HG03139 (cell line): ENCODE measurements around the gene GLRX.
A peak's percentile ranks its signal among the peaks of the same experiment; 100 is the strongest.

Experiments used
- ATAC-seq: cut with Tn5 transposase; IDR thresholded peaks from one replicate; pipeline ENCODE4 v1.9.1; 2021; ENCODE audit not compliant: unreplicated experiment

The GLRX gene

DNA sequence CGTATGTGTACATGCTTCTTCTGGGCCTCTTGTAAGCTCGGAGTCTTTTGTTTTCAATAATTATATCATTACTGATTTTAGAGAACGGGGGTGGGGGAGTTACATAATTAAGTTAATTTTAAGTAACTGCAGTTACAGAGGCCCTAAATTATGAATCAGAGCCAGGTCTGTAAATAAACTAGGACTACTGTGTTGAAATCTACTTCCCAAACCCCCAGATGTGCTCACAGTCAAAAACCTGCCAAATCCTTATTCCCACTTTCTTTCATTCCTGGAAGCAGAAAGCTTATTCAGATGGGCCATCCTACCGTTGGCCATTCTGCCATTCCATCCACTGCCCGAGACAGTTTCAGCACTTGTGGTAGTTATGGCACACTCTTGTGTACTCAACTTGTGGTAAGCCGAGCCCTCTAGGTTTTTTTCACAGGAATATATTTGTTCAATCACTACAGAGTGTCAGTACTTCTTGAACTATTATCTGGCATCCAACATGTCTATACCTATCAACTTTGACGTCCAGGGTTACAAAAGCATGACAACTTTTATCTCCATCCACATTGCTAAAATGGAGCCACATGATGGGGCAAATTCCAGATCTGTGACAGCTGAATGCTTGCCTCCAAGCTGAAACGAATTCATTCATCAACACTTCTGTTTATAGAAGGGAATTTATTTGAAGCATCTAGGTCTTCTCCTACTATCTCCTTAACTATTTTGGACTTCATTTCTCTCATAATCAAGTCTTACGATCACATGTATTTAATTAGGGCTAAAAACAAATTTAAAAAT lies 37.8 kb downstream of the GLRX start:
- ATAC-seq, result no peak

DNA sequence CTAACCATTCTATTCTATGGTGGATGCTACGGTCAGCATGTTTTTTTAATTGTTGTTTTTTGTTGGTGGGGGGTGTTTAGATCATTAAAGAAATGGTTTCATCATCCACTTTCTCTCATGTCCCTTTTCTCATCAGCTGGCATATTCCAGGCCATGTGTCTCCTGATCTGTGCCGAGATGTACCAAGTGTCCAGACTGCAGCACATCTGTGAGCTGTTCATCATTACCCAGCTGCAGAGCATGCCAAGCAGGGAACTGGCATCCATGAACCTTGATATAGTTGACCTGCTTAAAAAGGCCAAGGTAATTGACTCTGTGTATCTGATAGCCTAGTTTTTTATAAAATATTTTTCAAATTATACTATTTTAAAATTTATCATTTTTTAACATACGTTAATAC lies 38.9 kb downstream of the GLRX start:
- ATAC-seq, result no peak

DNA sequence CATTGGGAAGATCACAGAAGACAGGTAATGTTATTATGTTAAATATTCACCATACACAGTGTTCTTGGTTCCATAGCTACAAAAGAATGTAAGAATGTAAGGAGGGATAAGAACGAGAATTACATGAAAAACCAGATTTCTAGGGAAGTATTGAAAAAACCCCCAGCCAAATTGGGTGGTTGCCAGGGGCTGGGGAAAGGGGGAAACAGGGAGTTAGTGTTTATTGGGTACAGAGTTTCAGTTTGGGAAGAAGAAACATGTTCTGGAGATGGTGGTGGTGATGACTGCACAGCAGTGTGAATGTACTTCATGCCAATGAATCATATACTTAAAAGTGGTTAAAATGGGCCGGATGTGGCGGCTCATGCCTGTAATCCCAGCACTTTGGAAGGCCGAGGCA lies 40.3 kb downstream of the GLRX start:
- no peak for ATAC-seq

DNA sequence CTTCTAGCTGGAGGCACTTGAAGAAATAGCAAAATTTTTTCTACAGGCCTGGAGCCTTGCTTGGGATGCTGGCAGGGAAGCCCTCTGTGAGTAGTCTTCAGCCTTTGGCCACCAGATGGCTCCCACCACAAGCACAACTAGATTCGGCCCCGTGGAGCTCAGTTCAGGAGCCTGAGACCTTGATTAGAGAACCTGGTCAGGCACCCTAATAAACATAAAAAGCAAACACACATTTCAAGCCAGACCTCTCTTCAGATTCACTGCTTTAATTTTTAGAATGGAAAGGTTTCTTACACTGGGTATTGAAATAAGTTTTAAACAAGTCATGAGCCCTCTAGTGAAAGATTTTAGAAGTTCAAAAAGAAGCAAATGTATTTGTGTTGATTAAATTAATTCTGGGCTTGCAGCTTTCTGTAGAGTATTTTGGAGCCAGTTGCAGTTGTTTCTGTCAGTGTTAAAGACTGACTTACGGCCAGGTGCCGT lies 41.4 kb downstream of the GLRX start:
- ATAC-seq, result peak; percentile 96

DNA sequence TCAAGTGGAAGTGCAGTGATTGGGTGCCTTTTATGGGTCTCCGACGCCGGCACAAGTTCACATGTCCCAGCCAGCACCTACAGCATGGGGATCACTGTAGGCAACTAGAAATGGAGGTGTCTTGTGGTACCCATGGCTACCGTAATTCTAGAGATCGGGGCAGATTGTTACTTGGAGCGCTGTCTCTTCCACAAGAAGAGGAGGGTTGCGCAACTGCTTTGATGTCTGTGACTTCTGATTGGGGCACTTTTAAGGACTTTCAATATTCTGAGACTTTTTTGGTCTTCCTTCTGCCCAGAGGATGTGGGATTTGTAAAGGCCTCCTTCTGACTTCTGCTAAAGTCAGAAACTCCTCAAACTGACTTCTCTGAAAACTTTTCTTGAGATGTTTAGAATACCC lies 41.9 kb downstream of the GLRX start:
- no peak for ATAC-seq

DNA sequence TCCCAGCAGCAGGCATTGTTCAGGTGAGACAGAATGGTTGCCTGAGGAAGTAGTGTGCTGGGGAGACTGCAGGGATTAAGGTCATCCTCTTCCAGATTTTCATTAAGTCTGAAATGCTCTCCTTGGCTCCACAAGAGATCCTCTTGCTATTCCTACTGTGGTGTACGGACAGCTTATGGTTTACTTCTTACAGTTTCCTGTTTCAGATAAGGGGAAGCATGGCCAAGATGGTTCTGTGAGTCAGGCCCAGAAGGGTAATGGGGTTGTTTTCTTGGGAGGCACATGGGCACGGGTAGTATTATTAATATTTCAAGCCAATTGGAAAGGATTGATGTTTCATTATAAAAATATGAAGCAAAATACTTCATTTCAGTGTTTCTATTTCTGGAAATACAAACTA lies 42.9 kb downstream of the GLRX start:
- no peak for ATAC-seq

DNA sequence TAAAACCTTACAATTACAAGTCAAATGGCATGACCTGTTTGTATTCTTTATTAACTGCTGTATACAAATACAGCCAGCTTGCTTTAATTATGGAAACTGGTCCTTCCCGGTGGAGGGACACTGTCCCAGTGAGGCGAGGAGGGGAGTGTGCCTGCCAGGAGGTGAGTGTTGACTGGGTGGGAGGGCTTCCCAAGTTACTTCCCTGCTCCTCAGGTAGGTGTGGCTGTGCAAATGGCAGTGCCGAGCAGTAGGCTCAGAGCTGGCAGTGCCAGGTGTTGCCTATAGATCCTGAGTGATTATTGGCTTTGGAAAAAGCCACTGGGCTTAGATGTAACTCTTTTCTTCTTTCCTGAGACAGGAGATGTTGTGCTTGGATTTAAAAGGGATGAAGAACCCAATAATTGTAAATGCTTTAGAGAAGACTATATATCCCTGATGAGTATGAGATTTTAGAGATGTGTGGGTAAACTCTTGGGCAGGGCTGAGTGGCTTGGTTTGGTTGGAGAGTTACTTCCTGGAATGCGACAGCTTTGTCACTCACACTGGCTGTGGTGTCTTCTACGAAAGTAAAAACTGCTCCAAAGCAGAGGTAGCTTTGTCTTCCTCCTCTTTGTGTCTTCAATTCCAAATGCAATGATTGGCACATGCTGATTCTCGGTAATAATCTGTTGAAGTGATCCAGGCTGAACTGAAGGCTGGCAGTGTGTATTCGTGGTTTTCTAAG lies 43.7 kb downstream of the GLRX start:
- no peak for ATAC-seq

DNA sequence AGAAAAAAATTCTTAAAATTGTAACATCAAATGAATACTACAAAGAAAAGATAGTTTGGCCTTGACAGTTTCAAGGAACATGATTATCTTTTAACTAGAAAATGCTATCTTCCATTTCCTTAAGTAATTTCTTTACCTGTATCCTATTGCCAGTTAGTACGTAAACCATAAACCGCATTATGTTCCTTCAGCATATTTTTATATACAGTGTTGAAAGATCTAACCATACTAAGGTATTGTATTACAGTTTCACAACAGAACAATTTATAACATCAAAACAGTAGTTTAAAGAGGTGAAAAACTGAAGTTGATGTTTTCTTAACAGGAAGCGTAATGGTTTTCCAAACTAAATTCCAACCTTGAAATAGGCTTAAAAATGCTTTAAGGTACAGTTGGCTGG lies 45.1 kb downstream of the GLRX start:
- no peak for ATAC-seq

DNA sequence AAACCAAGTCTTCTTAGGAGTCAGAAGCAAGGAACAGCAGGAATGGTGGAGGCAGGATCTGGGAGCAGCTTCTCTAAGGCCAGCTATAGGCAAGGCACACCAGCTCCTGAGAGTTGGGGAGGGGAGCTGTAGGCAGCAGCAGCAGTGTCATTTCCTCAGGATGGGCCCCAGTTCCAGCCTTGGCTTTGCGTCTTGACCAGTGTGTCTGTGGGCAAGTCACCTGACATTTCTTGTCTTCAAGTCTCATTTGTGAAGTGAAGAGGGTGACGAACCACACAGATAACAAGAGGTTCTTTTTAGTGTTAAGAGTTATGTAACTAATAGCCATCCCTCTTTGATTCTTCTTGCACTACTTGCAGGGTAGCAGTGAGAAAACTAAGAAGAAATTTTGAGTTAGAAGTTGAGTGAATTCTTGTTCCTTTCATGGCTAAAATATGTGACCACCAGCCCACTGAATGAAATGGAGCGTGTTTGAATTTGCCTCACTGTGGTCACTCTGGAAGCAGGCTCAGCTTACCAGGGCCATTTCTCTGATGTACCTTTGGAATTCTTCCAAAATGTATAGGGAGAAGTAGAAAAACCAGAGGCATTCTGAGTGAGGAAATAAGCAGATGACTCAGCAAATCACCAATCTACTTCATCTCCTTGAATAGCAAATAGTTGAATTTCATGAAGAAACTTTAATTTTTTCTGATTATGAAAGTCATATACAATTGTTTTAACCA lies 49.0 kb downstream of the GLRX start:
- ATAC-seq, result no peak

DNA sequence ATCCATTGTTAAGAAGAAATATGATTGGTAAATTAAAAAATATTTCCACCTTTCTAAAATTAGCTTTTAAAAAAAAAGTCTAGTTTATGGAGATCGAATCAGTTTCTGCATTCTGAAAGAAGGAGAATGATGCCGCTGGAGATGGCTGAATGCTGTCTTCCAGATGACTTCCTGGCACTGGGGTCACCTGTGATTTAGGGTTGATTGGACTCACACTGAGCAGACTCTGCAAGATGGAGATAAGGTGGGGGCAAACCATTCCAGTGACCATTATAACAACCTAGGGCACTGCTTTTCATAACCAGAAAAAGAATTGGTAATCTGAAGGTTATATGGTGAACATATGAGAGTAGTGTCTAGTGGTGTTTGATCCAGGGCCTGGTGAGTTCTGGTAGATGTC lies 50.6 kb downstream of the GLRX start:
- no peak for ATAC-seq

DNA sequence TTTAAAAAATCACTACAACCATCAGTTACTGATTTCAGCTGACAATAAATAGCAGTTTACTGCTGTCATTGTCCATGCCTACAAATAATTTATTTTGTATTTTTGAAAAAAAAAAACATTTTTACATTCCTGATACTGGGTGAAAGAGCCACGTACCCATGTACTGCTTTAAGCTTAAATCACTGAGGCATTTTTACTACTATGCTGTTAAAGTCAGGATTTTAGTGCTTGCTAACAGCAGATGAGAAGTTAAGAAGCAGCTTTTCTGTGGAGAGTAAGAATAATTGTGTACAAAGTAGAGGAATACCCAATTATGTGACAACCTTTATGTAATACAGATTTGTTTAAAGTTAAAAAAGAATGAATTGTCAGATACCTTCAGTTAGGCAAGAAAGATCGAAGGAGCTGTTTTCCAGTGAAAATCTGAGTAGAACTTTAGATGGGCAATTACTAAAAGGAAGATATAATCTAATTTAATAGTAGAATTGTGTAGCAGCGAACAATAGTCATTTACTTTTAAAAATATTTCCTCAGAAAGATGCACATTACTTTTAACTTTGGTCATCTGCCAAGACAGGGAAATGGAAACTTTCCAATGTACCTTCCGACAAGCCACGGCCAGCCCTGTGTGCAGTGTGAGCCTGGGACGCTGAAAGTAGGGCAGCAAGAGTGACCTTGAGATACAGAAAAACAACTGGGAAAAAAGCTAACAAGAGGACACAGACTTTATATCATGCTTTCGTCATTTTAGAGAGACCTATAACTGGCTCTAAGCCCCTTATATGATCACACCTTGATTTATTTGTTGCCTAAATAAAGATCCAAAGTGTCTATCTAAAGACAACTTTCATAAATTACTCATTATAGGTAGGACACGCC lies 51.5 kb downstream of the GLRX start:
- no peak for ATAC-seq

DNA sequence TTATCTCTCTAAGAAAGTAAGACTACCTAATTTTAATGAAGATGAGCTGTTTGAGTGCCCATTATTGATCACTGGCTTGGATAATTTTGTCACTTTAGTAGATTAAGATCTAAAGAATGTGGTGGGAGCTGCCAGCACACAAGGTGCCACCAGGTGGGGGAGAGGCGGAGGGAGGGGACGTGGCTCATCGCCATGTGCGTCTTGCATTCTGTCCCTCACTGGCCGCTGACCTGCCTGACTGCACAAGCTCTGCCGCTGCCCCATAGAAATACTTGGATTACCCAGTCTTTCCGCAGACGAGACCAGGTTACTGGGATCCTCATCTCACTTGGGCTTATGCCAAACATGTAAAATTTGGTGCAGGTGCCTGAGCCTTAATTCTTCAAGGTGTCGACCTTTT lies 53.8 kb downstream of the GLRX start:
- no peak for ATAC-seq

DNA sequence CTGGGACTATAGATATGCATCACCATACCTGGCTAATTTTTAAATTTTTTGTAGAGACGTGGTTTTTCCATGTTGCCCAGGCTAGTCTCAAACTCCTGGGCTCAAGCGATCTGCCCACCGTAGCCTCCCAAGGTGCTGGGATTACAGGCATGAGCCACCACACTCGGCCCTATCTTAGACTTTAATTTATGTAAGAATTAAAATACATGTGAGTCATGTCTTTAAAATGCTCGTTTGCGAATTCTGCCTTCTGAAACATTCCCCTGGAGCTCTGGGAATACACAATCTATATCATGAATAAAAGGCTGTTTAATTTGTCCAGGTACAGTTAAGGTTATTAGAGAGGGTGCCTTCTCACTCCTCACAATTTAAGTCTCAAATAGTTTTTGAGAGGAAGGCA lies 58.6 kb downstream of the GLRX start:
- ATAC-seq, result no peak
